Measurements from ENCODE around the gene TAX1BP3. TPM values are rescaled to one million over a fixed set of nuclear protein-coding genes. Genes with fewer than 3 reads are reported as not detected.

Gene TAX1BP3
- total RNA-seq, 1 donor = 164 TPM

- peak overlapping the region; percentile 88 for H3K4me2 ChIP-seq (ENCODE audit: insufficient read depth, low read length)
- DNase-seq (ENCODE audit: insufficient read length, low spot score, missing footprints) = no peak
- H3K9me3 ChIP-seq (ENCODE audit: low read depth, low read length) = no peaks in the 10 kb centered on the region
- peaks cover 51% of the 10 kb centered on the region for H3K79me2 ChIP-seq (ENCODE audit: insufficient read depth, low read length)
- peaks cover 12% of the 10 kb centered on the region for H3K36me3 ChIP-seq (ENCODE audit: insufficient read depth, low read length)
- peak overlapping the region; percentile 99 for H3K4me3 ChIP-seq (ENCODE audit: insufficient read depth, low read length)
- H3K4me1 ChIP-seq (ENCODE audit: insufficient read depth, low read length) = peaks cover 25% of the 10 kb centered on the region
- no peak overlapping the region for H2AFZ ChIP-seq (ENCODE audit: low read length)
- H4K20me1 ChIP-seq (ENCODE audit: insufficient read depth, low read length) = peaks cover 31% of the 10 kb centered on the region
- TF ChIP-seq, protein P1, sequence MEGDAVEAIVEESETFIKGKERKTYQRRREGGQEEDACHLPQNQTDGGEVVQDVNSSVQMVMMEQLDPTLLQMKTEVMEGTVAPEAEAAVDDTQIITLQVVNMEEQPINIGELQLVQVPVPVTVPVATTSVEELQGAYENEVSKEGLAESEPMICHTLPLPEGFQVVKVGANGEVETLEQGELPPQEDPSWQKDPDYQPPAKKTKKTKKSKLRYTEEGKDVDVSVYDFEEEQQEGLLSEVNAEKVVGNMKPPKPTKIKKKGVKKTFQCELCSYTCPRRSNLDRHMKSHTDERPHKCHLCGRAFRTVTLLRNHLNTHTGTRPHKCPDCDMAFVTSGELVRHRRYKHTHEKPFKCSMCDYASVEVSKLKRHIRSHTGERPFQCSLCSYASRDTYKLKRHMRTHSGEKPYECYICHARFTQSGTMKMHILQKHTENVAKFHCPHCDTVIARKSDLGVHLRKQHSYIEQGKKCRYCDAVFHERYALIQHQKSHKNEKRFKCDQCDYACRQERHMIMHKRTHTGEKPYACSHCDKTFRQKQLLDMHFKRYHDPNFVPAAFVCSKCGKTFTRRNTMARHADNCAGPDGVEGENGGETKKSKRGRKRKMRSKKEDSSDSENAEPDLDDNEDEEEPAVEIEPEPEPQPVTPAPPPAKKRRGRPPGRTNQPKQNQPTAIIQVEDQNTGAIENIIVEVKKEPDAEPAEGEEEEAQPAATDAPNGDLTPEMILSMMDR (IDR thresholded peaks at IDR 0.05; ENCODE audit: extremely low read depth, low read depth, low read length) = no peak
- no peaks in the 10 kb centered on the region for H3K27me3 ChIP-seq (ENCODE audit: insufficient read depth, low read length)
- H3K27ac ChIP-seq (ENCODE audit: low read depth, low read length) = peak overlapping the region; percentile 83
Measured at GRCh38 chr17:3669548-3669947, 1.2 kb upstream of the TAX1BP3 start.

- no peaks in the 10 kb centered on the region for H3K27me3 ChIP-seq (ENCODE audit: insufficient read depth, low read length)
- peak overlapping the region; percentile 91 for H2AFZ ChIP-seq (ENCODE audit: low read length)
- peaks cover 17% of the 10 kb centered on the region for H3K36me3 ChIP-seq (ENCODE audit: insufficient read depth, low read length)
- H4K20me1 ChIP-seq (ENCODE audit: insufficient read depth, low read length) = peaks cover 37% of the 10 kb centered on the region
- no peaks in the 10 kb centered on the region for H3K9me3 ChIP-seq (ENCODE audit: low read depth, low read length)
- peak overlapping the region; percentile 88 for H3K4me2 ChIP-seq (ENCODE audit: insufficient read depth, low read length)
- H3K4me1 ChIP-seq (ENCODE audit: insufficient read depth, low read length) = peaks cover 25% of the 10 kb centered on the region
- DNase-seq (ENCODE audit: insufficient read length, low spot score, missing footprints) = no peak
- peak overlapping the region; percentile 83 for H3K27ac ChIP-seq (ENCODE audit: low read depth, low read length)
- peak overlapping the region; percentile 99 for H3K4me3 ChIP-seq (ENCODE audit: insufficient read depth, low read length)
- TF ChIP-seq, protein P1 (IDR thresholded peaks at IDR 0.05; ENCODE audit: extremely low read depth, low read depth, low read length) = no peak
- peaks cover 56% of the 10 kb centered on the region for H3K79me2 ChIP-seq (ENCODE audit: insufficient read depth, low read length)
Measured at GRCh38 chr17:3669085-3669347, 638 bp upstream of the TAX1BP3 start.

- H3K79me2 ChIP-seq (ENCODE audit: insufficient read depth, low read length) = peaks cover 63% of the 10 kb centered on the region
- H2AFZ ChIP-seq (ENCODE audit: low read length) = peak overlapping the region; percentile 74
- TF ChIP-seq, protein P1 (IDR thresholded peaks at IDR 0.05; ENCODE audit: extremely low read depth, low read depth, low read length) = no peak
- H3K4me3 ChIP-seq (ENCODE audit: insufficient read depth, low read length) = peak overlapping the region; percentile 99
- H3K27ac ChIP-seq (ENCODE audit: low read depth, low read length) = peak overlapping the region; percentile 82
- H4K20me1 ChIP-seq (ENCODE audit: insufficient read depth, low read length) = peaks cover 44% of the 10 kb centered on the region
- H3K9me3 ChIP-seq (ENCODE audit: low read depth, low read length) = no peaks in the 10 kb centered on the region
- peaks cover 25% of the 10 kb centered on the region for H3K4me1 ChIP-seq (ENCODE audit: insufficient read depth, low read length)
- H3K4me2 ChIP-seq (ENCODE audit: insufficient read depth, low read length) = peak overlapping the region; percentile 100
- DNase-seq (ENCODE audit: insufficient read length, low spot score, missing footprints) = peak; percentile 99
- H3K36me3 ChIP-seq (ENCODE audit: insufficient read depth, low read length) = peaks cover 22% of the 10 kb centered on the region
- no peaks in the 10 kb centered on the region for H3K27me3 ChIP-seq (ENCODE audit: insufficient read depth, low read length)
Measured at GRCh38 chr17:3667366-3668278, 756 bp downstream of the TAX1BP3 start.

DNA sequence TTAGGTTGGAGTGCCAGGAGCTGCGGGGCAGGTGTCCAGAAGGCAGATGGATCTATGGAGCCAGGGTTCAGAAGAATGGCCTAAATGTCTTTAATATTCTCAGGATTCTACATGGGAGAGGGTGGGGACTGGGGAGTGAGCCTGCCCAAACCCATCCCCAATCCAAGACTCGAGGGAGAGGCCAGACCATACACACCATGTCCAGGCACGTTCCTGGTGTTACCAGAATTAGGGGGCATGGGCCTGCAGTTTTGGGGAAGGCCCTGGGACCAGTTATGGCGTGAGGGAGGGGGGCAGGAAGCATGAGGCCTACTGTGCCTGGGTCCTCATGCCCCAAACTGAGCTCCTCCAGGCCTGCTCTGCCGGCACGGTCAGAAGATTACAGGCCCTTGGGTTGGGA, 1.9 kb downstream of the TAX1BP3 start:
- Histone ChIP-seq H3K36me3 (ENCODE audit: insufficient read depth, low read length) (peaks cover 27% of the 10 kb centered on the region), H2AFZ (ENCODE audit: low read length) (no peak overlapping the region), H3K27ac (ENCODE audit: low read depth, low read length) (peak overlapping the region; percentile 8), H4K20me1 (ENCODE audit: insufficient read depth, low read length) (peaks cover 42% of the 10 kb centered on the region), H3K4me3 (ENCODE audit: insufficient read depth, low read length) (peak overlapping the region; percentile 28), H3K4me1 (ENCODE audit: insufficient read depth, low read length) (peaks cover 25% of the 10 kb centered on the region), H3K4me2 (ENCODE audit: insufficient read depth, low read length) (peak overlapping the region; percentile 100), H3K79me2 (ENCODE audit: insufficient read depth, low read length) (peaks cover 63% of the 10 kb centered on the region), H3K27me3 (ENCODE audit: insufficient read depth, low read length) (no peaks in the 10 kb centered on the region), H3K9me3 (ENCODE audit: low read depth, low read length) (no peaks in the 10 kb centered on the region)
- TF ChIP-seq, protein P1 (IDR thresholded peaks at IDR 0.05; ENCODE audit: extremely low read depth, low read depth, low read length) = no peak
- no peak for DNase-seq (ENCODE audit: insufficient read length, low spot score, missing footprints)

All from osteoblast (primary cell).